HG02852 (cell line): Measurements from ENCODE around the gene GSE1.

Source experiments
- ATAC-seq: cut with Tn5 transposase; IDR thresholded peaks from one replicate; pipeline ENCODE4 v1.9.1; 2021; ENCODE audit warnings: mild to moderate bottlenecking, moderate library complexity; ENCODE audit not compliant: unreplicated experiment

The GSE1 gene

DNA sequence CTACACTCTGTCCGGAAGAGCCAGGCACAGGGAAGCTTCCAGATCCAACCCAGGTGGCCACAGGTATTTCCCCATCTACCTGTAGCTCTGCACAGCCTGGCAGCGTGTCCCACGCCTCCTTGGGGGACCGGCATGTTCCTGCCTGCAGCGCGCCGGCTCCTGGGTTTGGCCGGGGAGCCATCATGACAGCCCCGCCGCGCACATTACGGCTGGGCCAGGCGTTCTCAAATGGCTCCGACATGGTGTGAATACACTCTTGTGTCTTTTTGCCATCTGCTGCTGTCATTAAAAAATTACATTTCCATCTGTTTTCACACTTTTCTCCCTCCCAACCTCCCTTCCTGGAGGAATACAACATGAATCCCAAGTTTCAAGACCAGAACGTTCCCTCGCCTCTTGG lies 83.7 kb downstream of the GSE1 start:
- ATAC-seq, result no peak

GRCh38 chr16:85697431-85697830 lies 84.3 kb downstream of the GSE1 start:
- ATAC-seq, result no peak

- ATAC-seq, result no peak
Measured at GRCh38 chr16:85698459-85698891, 85.4 kb downstream of the GSE1 start.

- ATAC-seq, result no peak
Measured at GRCh38 chr16:85698935-85699558, 85.9 kb downstream of the GSE1 start.

DNA sequence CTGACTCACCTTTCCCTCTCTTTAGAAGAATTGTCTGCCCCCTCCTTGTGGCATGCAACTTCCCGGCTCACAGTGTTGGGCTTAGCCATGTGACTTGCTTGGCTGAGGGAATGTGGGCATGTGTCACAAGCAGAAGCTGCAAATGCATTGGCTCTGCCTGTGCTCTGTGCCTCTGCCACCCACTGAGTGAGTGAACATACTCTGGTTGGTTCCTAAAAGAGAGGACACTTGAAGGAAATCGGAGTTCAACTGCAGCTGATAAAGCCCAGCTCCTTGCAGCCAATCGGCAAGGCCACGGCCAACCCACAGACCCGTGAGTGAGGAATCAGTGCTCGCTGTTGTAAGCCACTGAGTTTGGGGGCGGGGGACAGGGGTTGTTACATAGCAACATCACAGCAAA lies 86.5 kb downstream of the GSE1 start:
- no peak for ATAC-seq

DNA sequence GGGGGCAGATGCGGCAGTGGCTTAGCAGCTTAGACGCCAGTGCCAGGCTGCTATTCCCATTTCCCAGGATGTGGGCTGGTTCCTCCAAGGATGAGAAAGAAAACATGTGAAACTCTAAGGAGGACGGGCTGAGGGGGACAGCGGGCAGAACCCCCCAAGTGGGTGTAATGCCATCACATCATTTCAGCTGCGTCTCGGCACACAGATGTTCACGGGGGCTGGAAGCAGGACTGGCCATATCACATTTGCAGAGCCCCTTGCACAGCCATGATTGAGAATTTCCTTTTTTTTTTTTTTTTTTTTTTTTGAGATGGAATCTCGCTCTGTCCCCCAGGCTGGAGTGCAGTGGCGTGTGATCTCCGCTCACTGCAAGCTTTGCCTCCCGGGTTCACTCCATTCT lies 90.9 kb downstream of the GSE1 start:
- ATAC-seq, result no peak

GRCh38 chr16:85704900-85705846 lies 92.1 kb downstream of the GSE1 start:
- ATAC-seq, result no peak

DNA sequence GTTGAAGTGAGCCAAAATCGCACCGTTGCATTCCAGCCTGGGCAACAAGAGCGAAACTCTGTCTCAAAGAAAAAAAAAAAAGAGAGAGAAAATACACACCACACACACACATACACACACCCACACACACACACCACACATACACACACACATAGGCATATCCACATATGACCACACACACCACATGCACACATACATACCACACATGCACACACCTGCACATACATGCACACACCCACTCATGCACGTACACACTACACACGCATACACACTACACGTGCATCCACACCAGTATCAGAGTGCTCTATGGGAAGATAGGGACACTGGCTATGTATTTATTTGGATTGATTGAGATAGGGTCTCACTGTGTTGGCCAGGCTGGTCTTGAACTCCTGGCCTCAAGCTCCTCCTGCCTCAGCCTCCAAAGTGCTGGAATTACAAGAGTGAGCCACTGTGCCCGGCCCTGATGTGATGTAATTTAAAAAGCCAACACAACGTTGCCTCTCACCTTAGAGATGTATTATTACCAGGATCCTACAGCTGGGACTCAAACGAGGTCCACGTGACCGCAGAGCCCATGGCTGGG lies 93.4 kb downstream of the GSE1 start:
- ATAC-seq, result no peak

- no peak for ATAC-seq
Measured at GRCh38 chr16:85707528-85708095, 94.5 kb downstream of the GSE1 start.

- no peak for ATAC-seq
Measured at GRCh38 chr16:85708338-85708737, 95.2 kb downstream of the GSE1 start.

- no peak for ATAC-seq
Measured at GRCh38 chr16:85709766-85710585, 96.9 kb downstream of the GSE1 start.

GRCh38 chr16:85710732-85711131 lies 97.6 kb downstream of the GSE1 start:
- ATAC-seq, result no peak

- ATAC-seq, result no peak
Measured at GRCh38 chr16:85711982-85712587, 99.0 kb downstream of the GSE1 start.

- no peak for ATAC-seq
Measured at GRCh38 chr16:85712801-85713200, 99.7 kb downstream of the GSE1 start.

DNA sequence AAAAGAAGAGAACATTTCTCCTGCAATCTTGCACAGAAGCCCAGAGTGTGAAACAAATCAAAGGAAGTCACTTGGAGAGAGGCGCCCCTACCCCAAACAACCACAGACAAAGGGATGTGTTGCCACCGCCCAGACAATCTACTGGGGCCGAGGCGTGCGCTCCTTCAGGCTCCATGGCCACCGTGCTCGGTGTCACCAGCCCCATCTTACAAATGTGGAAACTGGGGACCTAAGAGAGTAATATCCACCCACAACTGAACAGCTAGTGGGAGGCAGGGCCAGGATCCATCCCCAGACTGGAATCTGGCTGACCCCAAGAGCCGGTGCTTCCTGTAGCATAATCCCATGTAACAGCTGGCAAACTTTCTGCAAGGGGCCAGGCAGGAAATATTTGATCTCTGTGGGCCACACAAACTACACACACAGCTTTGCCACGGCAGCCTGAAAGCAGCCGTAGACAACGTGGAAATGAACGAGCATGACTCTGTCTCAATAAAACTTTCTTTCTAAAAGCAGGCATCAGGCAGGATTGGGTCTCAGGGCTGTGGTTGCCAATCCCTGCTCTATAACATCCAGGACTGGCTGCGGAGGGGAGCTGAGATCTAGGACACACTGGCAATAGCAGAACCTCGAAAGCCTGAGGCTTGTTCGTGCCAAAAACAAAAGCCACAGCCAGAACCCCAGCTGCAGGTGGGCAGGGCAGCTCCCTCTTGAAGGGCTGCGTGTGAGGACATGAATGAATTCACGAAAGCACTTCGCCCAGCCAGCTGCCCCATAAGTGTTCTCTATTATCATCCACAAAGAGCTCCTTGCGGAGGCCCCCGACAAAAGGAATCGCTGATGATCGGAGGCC lies 102.3 kb downstream of the GSE1 start:
- ATAC-seq, result no peak

GRCh38 chr16:85716022-85716679 lies 103.0 kb downstream of the GSE1 start:
- ATAC-seq, result no peak

DNA sequence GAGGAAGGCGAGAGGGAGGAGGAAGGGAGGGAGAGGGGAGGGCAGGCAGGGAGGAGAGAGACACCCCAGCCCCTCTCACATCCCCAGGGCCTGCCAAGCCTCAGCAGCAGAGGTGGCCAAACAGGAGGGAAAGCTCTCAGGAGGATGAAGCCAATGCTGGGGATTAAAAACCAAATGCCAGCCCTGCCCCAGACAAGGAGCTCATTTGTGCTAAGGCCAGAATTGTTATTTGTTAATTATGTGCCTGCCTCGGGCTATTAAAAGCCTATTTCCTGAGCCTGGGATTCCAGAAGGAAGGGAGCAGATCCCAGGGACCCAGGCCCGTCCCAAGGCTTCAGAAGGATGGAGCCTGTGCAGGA lies 103.5 kb downstream of the GSE1 start:
- ATAC-seq, result no peak

GRCh38 chr16:85717393-85718152 lies 104.5 kb downstream of the GSE1 start:
- ATAC-seq, result no peak
